ENCODE results near the gene DMD. TPM values are rescaled to one million over a fixed set of nuclear protein-coding genes. Genes with fewer than 3 reads are reported as not detected.

The DMD gene
- total and polyA plus RNA-seq, 2 of the 8 experiments (the other 6 are each of a cell fraction or from before 2014, with no cell fraction given), result 4.8 to 7.4 TPM

GRCh38 chrX:32839781-32840180 lies 371.6 kb downstream of the DMD start (continued):
- TF ChIP-seq USF2 (IDR thresholded peaks at IDR 0.05; ENCODE audit: low read length), result no peak
- no peak for TF ChIP-seq RXRA (IDR thresholded peaks at IDR 0.05; ENCODE audit: insufficient read depth, low read depth, low read length)
- no peak for TF ChIP-seq SIN3A (conservative IDR thresholded peaks at IDR 0.05 in 1 of 2, IDR thresholded peaks at IDR 0.05 in 1 of 2; ENCODE audit: low read depth in 1 of 2, low read length in 2 of 2)
- TF ChIP-seq SP1 (IDR thresholded peaks at IDR 0.05; ENCODE audit: low read depth, low read length), result no peak
- TF ChIP-seq SRF (IDR thresholded peaks at IDR 0.05; ENCODE audit: low read depth, low read length), result no peak
- TF ChIP-seq POLR2AphosphoS5 (IDR thresholded peaks at IDR 0.05; ENCODE audit: low read depth, low read length), result no peak
- no peak for TF ChIP-seq ASH2L (IDR thresholded peaks at IDR 0.05; ENCODE audit: low read length)
- TF ChIP-seq GABPA (IDR thresholded peaks at IDR 0.05; ENCODE audit: borderline replicate concordance, insufficient read depth, low read length), result no peak
- TF ChIP-seq CHD1 (IDR thresholded peaks at IDR 0.05; ENCODE audit: low read depth, low read length), result no peak

Data from H1 (cell line).